Naive B cell (primary cell): Measurements from ENCODE around the gene SELENOF. TPM values are rescaled to one million over a fixed set of nuclear protein-coding genes. Genes with fewer than 3 reads are reported as not detected.
A peak's percentile ranks its signal among the peaks of the same experiment; 100 is the strongest.

ENCODE experiments used
- ATAC-seq, 2 donors: fragments of 150-1000 bp; cut with Tn5 transposase; 2 replicates each; pipeline ENCODE4 v1.10.0; 2021; ENCODE audit warnings: low read depth in 2 of 2, mild to moderate bottlenecking in 2 of 2, moderate library complexity in 2 of 2
- DNase-seq: peaks from one replicate; pipeline ENCODE4 v3.0.0; 2022
- H3K27ac Mint-ChIP-seq, 6 donors: one replicate each; pipeline ENCODE4 v1.8.0; 2020 to 2022; ENCODE audit warnings: mild to moderate bottlenecking in 6 of 6, mixed read lengths in 6 of 6, moderate library complexity in 5 of 6, inconsistent platforms in 2 of 6
- H3K27me3 Mint-ChIP-seq, 3 donors: one replicate each; pipeline ENCODE4 v1.8.0; 2021 to 2022; ENCODE audit warnings: mixed read lengths in 3 of 3, mild to moderate bottlenecking in 1 of 3
- H3K36me3 Mint-ChIP-seq, 2 donors: one replicate each; pipeline ENCODE4 v1.8.0; 2020 to 2022; ENCODE audit warnings: mixed read lengths in 2 of 2, inconsistent platforms in 1 of 2, mild to moderate bottlenecking in 1 of 2
- H3K4me1 Mint-ChIP-seq, 3 donors: one replicate each; pipeline ENCODE4 v1.8.0; 2020 to 2022; ENCODE audit warnings: mixed read lengths in 3 of 3, inconsistent platforms in 1 of 3, mild to moderate bottlenecking in 1 of 3, moderate library complexity in 1 of 3
- H3K4me3 Mint-ChIP-seq, 8 donors: one replicate each; pipeline ENCODE4 v1.8.0; 2020 to 2022; ENCODE audit warnings: mild to moderate bottlenecking in 8 of 8, mixed read lengths in 8 of 8, moderate library complexity in 8 of 8, inconsistent platforms in 2 of 8
- H3K9me3 Mint-ChIP-seq, 7 donors: one replicate each; pipeline ENCODE4 v1.8.0; 2020 to 2022; ENCODE audit warnings: mixed read lengths in 7 of 7, mild to moderate bottlenecking in 5 of 7, inconsistent platforms in 2 of 7, moderate library complexity in 1 of 7
- polyA plus RNA-seq, 6 donors: library from polyadenylated mRNA; unstranded; fragments of 300-500 nt; fragmentation: Illumina TruSeq; gene quantifications; one replicate each; pipeline ENCODE4 v1.2.3, GENCODE V29; 2021; ENCODE audit warnings: low read depth in 6 of 6

Gene SELENOF
- polyA plus RNA-seq, 6 donors from 2014 or later = 558 to 771 (median 701) TPM

- Mint-ChIP-seq H3K4me3 (no peak overlapping the region), H3K4me1 (peaks cover 28 to 44% (median 35%) of the 10 kb centered on the region in 3 donors), H3K27me3 (no peaks in the 10 kb centered on the region), H3K36me3 (no peaks in the 10 kb centered on the region), H3K9me3 (no peaks in the 10 kb centered on the region), H3K27ac (peak overlapping the region in 2 of 6 donors; percentile 11 to 12)
- no peak for ATAC-seq
- DNase-seq = no peak
Measured at GRCh38 chr1:86862920-86863319, 51.0 kb downstream of the SELENOF start.

GRCh38 chr1:86861424-86861823, 52.5 kb downstream of the SELENOF start:
- Mint-ChIP-seq H3K4me1 (peaks cover 26 to 39% (median 27%) of the 10 kb centered on the region in 3 donors), H3K4me3 (no peak overlapping the region), H3K27ac (peak overlapping the region in 5 of 6 donors; percentile 24 to 91 (median 67))

GRCh38 chr1:86860424-86860823, 53.5 kb downstream of the SELENOF start:
- no peaks in the 10 kb centered on the region for H3K36me3 Mint-ChIP-seq
- peak overlapping the region in 2 of 6 donors; percentile 11 to 37 for H3K27ac Mint-ChIP-seq
- peaks cover 19 to 33% (median 21%) of the 10 kb centered on the region in 3 donors for H3K4me1 Mint-ChIP-seq
- ATAC-seq = no peak
- no peaks in the 10 kb centered on the region for H3K27me3 Mint-ChIP-seq
- no peak for DNase-seq
- H3K9me3 Mint-ChIP-seq = no peaks in the 10 kb centered on the region
- H3K4me3 Mint-ChIP-seq = no peak overlapping the region

More at GRCh38 chr1:86861424-86861823, 52.5 kb downstream of the SELENOF start:
- no peaks in the 10 kb centered on the region for H3K9me3 Mint-ChIP-seq
- DNase-seq (no peak), ATAC-seq (no peak)
- no peaks in the 10 kb centered on the region for H3K27me3 Mint-ChIP-seq
- no peaks in the 10 kb centered on the region for H3K36me3 Mint-ChIP-seq

GRCh38 chr1:86860020-86860419, 53.9 kb downstream of the SELENOF start:
- DNase-seq = no peak
- Mint-ChIP-seq H3K4me1 (peaks cover 14 to 30% (median 18%) of the 10 kb centered on the region in 3 donors), H3K27me3 (no peaks in the 10 kb centered on the region), H3K27ac (peak overlapping the region in 3 of 6 donors; percentile 11 to 59 (median 26)), H3K9me3 (no peaks in the 10 kb centered on the region), H3K36me3 (no peaks in the 10 kb centered on the region), H3K4me3 (no peak overlapping the region)
- ATAC-seq = no peak

- no peak for ATAC-seq
- peak overlapping the region in 2 of 6 donors; percentile 41 to 52 for H3K27ac Mint-ChIP-seq
- H3K4me3 Mint-ChIP-seq = peak overlapping the region in 1 of 8 donors; percentile 33
- no peak for DNase-seq
- no peaks in the 10 kb centered on the region for H3K36me3 Mint-ChIP-seq
- H3K27me3 Mint-ChIP-seq = no peaks in the 10 kb centered on the region
- no peaks in the 10 kb centered on the region for H3K9me3 Mint-ChIP-seq
- H3K4me1 Mint-ChIP-seq = peaks cover 12 to 27% (median 18%) of the 10 kb centered on the region in 3 donors
Measured at GRCh38 chr1:86858524-86859261, 55.2 kb downstream of the SELENOF start.

GRCh38 chr1:86856196-86856595, 57.7 kb downstream of the SELENOF start:
- H3K36me3 Mint-ChIP-seq = no peaks in the 10 kb centered on the region
- no peaks in the 10 kb centered on the region for H3K9me3 Mint-ChIP-seq
- ATAC-seq (no peak), DNase-seq (no peak)
- peaks cover 24 to 41% (median 30%) of the 10 kb centered on the region in 3 donors for H3K4me1 Mint-ChIP-seq
- peak overlapping the region in 1 of 8 donors; percentile 30 for H3K4me3 Mint-ChIP-seq
- H3K27ac Mint-ChIP-seq = peak overlapping the region in 2 of 6 donors; percentile 8 to 72
- no peaks in the 10 kb centered on the region for H3K27me3 Mint-ChIP-seq

- H3K4me3 Mint-ChIP-seq = no peak overlapping the region
- no peaks in the 10 kb centered on the region for H3K36me3 Mint-ChIP-seq
Measured at GRCh38 chr1:86854352-86854751, 59.6 kb downstream of the SELENOF start.

GRCh38 chr1:86852782-86853408, 61.0 kb downstream of the SELENOF start:
- DNase-seq (no peak), ATAC-seq (peak in 1 of 2 donors; percentile 37)
- no peaks in the 10 kb centered on the region for H3K27me3 Mint-ChIP-seq
- H3K27ac Mint-ChIP-seq = peak overlapping the region in 2 of 6 donors; percentile 15 to 23
- peak overlapping the region in 3 of 8 donors; percentile 57 to 76 (median 70) for H3K4me3 Mint-ChIP-seq
- no peaks in the 10 kb centered on the region for H3K36me3 Mint-ChIP-seq
- peaks cover 13 to 27% (median 18%) of the 10 kb centered on the region in 3 donors for H3K4me1 Mint-ChIP-seq
- H3K9me3 Mint-ChIP-seq = no peaks in the 10 kb centered on the region

More at GRCh38 chr1:86854352-86854751, 59.6 kb downstream of the SELENOF start:
- Mint-ChIP-seq H3K9me3 (no peaks in the 10 kb centered on the region), H3K27me3 (no peaks in the 10 kb centered on the region), H3K4me1 (peaks cover 24 to 39% (median 26%) of the 10 kb centered on the region in 3 donors), H3K27ac (no peak overlapping the region)
- no peak for ATAC-seq
- no peak for DNase-seq

- ATAC-seq = peak; percentile 68 to 81
- H3K4me3 Mint-ChIP-seq = peak overlapping the region in 5 of 8 donors; percentile 57 to 76 (median 69)
- no peak for DNase-seq
- H3K27ac Mint-ChIP-seq = peak overlapping the region in 3 of 6 donors; percentile 4 to 84 (median 4)
- no peaks in the 10 kb centered on the region for H3K27me3 Mint-ChIP-seq
- H3K9me3 Mint-ChIP-seq = no peaks in the 10 kb centered on the region
- no peaks in the 10 kb centered on the region for H3K36me3 Mint-ChIP-seq
- peaks cover 12 to 21% (median 16%) of the 10 kb centered on the region in 3 donors for H3K4me1 Mint-ChIP-seq
Measured at GRCh38 chr1:86852289-86852688, 61.6 kb downstream of the SELENOF start.

- Mint-ChIP-seq H3K4me1 (peaks cover 12 to 17% (median 12%) of the 10 kb centered on the region in 3 donors), H3K27me3 (no peaks in the 10 kb centered on the region), H3K9me3 (no peaks in the 10 kb centered on the region), H3K4me3 (no peak overlapping the region), H3K36me3 (no peaks in the 10 kb centered on the region), H3K27ac (no peak overlapping the region)
- ATAC-seq = no peak
- DNase-seq = no peak
Measured at GRCh38 chr1:86849756-86850155, 64.2 kb downstream of the SELENOF start.

GRCh38 chr1:86848654-86849053, 65.3 kb downstream of the SELENOF start:
- H3K4me3 Mint-ChIP-seq = no peak overlapping the region
- H3K27ac Mint-ChIP-seq = peak overlapping the region in 1 of 6 donors; percentile 7
- H3K36me3 Mint-ChIP-seq = no peaks in the 10 kb centered on the region
- H3K9me3 Mint-ChIP-seq = no peaks in the 10 kb centered on the region
- H3K4me1 Mint-ChIP-seq = peaks cover 12 to 17% (median 12%) of the 10 kb centered on the region in 3 donors
- H3K27me3 Mint-ChIP-seq = no peaks in the 10 kb centered on the region
- no peak for DNase-seq
- ATAC-seq = no peak

GRCh38 chr1:86846164-86846647, 67.7 kb downstream of the SELENOF start:
- no peaks in the 10 kb centered on the region for H3K27me3 Mint-ChIP-seq
- ATAC-seq (no peak), DNase-seq (no peak)
- H3K27ac Mint-ChIP-seq = no peak overlapping the region
- no peaks in the 10 kb centered on the region for H3K36me3 Mint-ChIP-seq
- H3K9me3 Mint-ChIP-seq = no peaks in the 10 kb centered on the region
- H3K4me1 Mint-ChIP-seq = peaks cover 0 to 1% (median 0%) of the 10 kb centered on the region in 3 donors
- H3K4me3 Mint-ChIP-seq = no peak overlapping the region

- peaks cover 0 to 1% (median 0%) of the 10 kb centered on the region in 3 donors for H3K4me1 Mint-ChIP-seq
Measured at GRCh38 chr1:86845514-86845913, 68.4 kb downstream of the SELENOF start.

More at GRCh38 chr1:86845514-86845913, 68.4 kb downstream of the SELENOF start:
- DNase-seq = no peak
- Mint-ChIP-seq H3K27ac (peak overlapping the region in 2 of 6 donors; percentile 11 to 87), H3K4me3 (no peak overlapping the region), H3K27me3 (no peaks in the 10 kb centered on the region), H3K9me3 (no peaks in the 10 kb centered on the region), H3K36me3 (no peaks in the 10 kb centered on the region)
- ATAC-seq = no peak
